B cell (primary cell): ENCODE measurements around the gene YBEY. TPM values are rescaled to one million over a fixed set of nuclear protein-coding genes. Genes with fewer than 3 reads are reported as not detected.

Experiments
- ATAC-seq: fragments of 200-7000 bp; cut with Tn5 transposase; one replicate; pipeline ENCODE4 v1.10.0; 2021; ENCODE audit warnings: low read depth, mild to moderate bottlenecking, moderate number of reproducible peaks, moderate library complexity
- CTCF ChIA-PET: fragments of 350-600 bp; sonication (Branson Sonifier 250); formaldehyde crosslinking; loops from one replicate; lab custom pipeline; 2021; ENCODE audit warnings: antibody characterized with exemption, inconsistent platforms; lab: Charles Lee
- POLR2A ChIA-PET: fragments of 350-600 bp; sonication (Branson Sonifier 250); formaldehyde crosslinking; loops from one replicate; lab custom pipeline; 2021; ENCODE audit warnings: antibody characterized with exemption; lab: Charles Lee
- DNase-seq: peaks from one replicate; pipeline ENCODE4 v3.0.0; 2013
- H2AFZ ChIP-seq: 2 replicates; pipeline ENCODE4 v1.6.1; 2012; ENCODE audit warnings: mild to moderate bottlenecking, low read depth, low read length; ENCODE audit not compliant: insufficient read depth, poor library complexity, severe bottlenecking
- H3K27ac ChIP-seq, 2 donors: 1 replicate in 1 of 2; 2 replicates in 1 of 2; pipeline ENCODE4 v1.5.1; 2012 to 2013; ENCODE audit warnings: low read length in 2 of 2, mild to moderate bottlenecking in 2 of 2, moderate library complexity in 1 of 2
- H3K27me3 ChIP-seq, 4 experiments: fragments of 200-600 bp in 1 of 4; sonication (generic) in 1 of 4; replicated peaks in 1 of 4; 1 replicate in 2 of 4; 2 replicates in 2 of 4; pipeline versions ENCODE4 v1.6.1 to v1.7.0; 2013 to 2016; ENCODE audit warnings: low read length in 3 of 4, mild to moderate bottlenecking in 2 of 4, mixed read lengths in 1 of 4, moderate library complexity in 1 of 4; ENCODE audit not compliant: insufficient read depth in 4 of 4, control insufficient read depth in 3 of 4; ENCODE audit errors: control extremely low read depth in 1 of 4
- H3K36me3 ChIP-seq, 2 experiments: replicated peaks in 1 of 2; 1 replicate in 1 of 2; 2 replicates in 1 of 2; pipeline versions ENCODE4 v1.6.1 to v1.7.1; 2013; ENCODE audit warnings: low read length in 1 of 2; ENCODE audit not compliant: insufficient read depth in 2 of 2, control insufficient read depth in 1 of 2; ENCODE audit errors: control extremely low read depth in 1 of 2, extremely low read depth in 1 of 2
- H3K4me1 ChIP-seq, 2 donors: fragments of 200-600 bp in 1 of 2; sonication (generic) in 1 of 2; 1 replicate in 1 of 2; 2 replicates in 1 of 2; pipeline versions ENCODE4 v1.5.1 to v1.6.1; 2013 to 2017; ENCODE audit warnings: low read length in 2 of 2; ENCODE audit not compliant: control insufficient read depth in 2 of 2, insufficient read depth in 2 of 2
- H3K4me2 ChIP-seq: replicated peaks from 2 replicates; pipeline ENCODE3; 2012; ENCODE audit warnings: mild to moderate bottlenecking, low read depth, low read length; ENCODE audit not compliant: poor library complexity, severe bottlenecking
- H3K4me3 ChIP-seq, 5 experiments: fragments of 200-600 bp in 1 of 5; sonication (generic) in 1 of 5; 1 replicate in 3 of 5; 2 replicates in 2 of 5; pipeline versions ENCODE4 v1.5.1 to v1.7.0; 2011 to 2016; ENCODE audit warnings: low read length in 4 of 5, mild to moderate bottlenecking in 4 of 5, low read depth in 2 of 5, control low read depth in 1 of 5, moderate library complexity in 1 of 5; ENCODE audit not compliant: insufficient read depth in 1 of 5; ENCODE audit errors: control extremely low read depth in 1 of 5, extremely low read depth in 1 of 5
- H3K79me2 ChIP-seq: fragments of 200-600 bp; sonication (generic); one replicate; pipeline ENCODE4 v1.6.0; 2016; ENCODE audit warnings: low read length; ENCODE audit not compliant: control insufficient read depth, insufficient read depth
- H3K9ac ChIP-seq: fragments of 200-600 bp; sonication (generic); 2 replicates; pipeline ENCODE4 v1.6.1; 2017; ENCODE audit warnings: mild to moderate bottlenecking, low read length, moderate library complexity
- H3K9me3 ChIP-seq, 3 donors: one replicate each; pipeline versions ENCODE4 v1.6.1 to v1.7.1; 2013; ENCODE audit warnings: low read length in 2 of 3; ENCODE audit not compliant: control insufficient read depth in 2 of 3, insufficient read depth in 1 of 3; ENCODE audit errors: control extremely low read depth in 1 of 3
- H4K20me1 ChIP-seq: 2 replicates; pipeline ENCODE4 v1.6.0; 2012; ENCODE audit warnings: mild to moderate bottlenecking, low read length; ENCODE audit not compliant: insufficient read depth, control insufficient read depth, poor library complexity, severe bottlenecking
- H3K27ac Mint-ChIP-seq: one replicate; pipeline ENCODE4 v1.8.0; 2021; ENCODE audit warnings: mixed read lengths
- H3K27me3 Mint-ChIP-seq: one replicate; pipeline ENCODE4 v1.8.0; 2021; ENCODE audit warnings: mixed read lengths
- H3K4me1 Mint-ChIP-seq: one replicate; pipeline ENCODE4 v1.8.0; 2021; ENCODE audit warnings: mixed read lengths
- H3K4me3 Mint-ChIP-seq: one replicate; pipeline ENCODE4 v1.8.0; 2021; ENCODE audit warnings: mixed read lengths
- H3K9me3 Mint-ChIP-seq: one replicate; pipeline ENCODE4 v1.8.0; 2022; ENCODE audit warnings: mixed read lengths; ENCODE audit not compliant: insufficient read depth
- CTCF ChIP-seq: fragments of 200-600 bp; IDR thresholded peaks from one replicate; pipeline ENCODE4 v1.8.0; 2022; ENCODE audit warnings: antibody characterized with exemption, mild to moderate bottlenecking
- EZH2 ChIP-seq: IDR thresholded peaks from 2 replicates; pipeline ENCODE4 v1.6.1; 2012; ENCODE audit warnings: borderline replicate concordance, low read depth, mild to moderate bottlenecking, moderate library complexity, low read length; ENCODE audit not compliant: insufficient read depth, poor library complexity, severe bottlenecking
- WGBS: methylation state at CpG from one replicate; pipeline ENCODE4 v1.1.5; 2013; ENCODE audit warnings: missing lambda C conversion rate; ENCODE audit not compliant: insufficient coverage; 5-methylcytosine and 5-hydroxymethylcytosine counted together
- intact Hi-C: fragments of 100-400 bp; cut with micrococcal nuclease; formaldehyde crosslinking; loops from one replicate; pipeline ENCODE4 v1.10.0; 2022
- polyA plus RNA-seq: library from polyadenylated mRNA; depleted of rRNA; stranded (reverse); fragments of >200 nt; gene quantifications from 2 replicates; pipeline ENCODE4 v1.2.3, GENCODE V29; 2012
- total RNA-seq, 2 donors: library from RNA; stranded (reverse); fragments of 120-200 nt in 1 of 2; gene quantifications; 1 replicate in 1 of 2; 2 replicates in 1 of 2; pipeline versions ENCODE4 v1.2.3 to v1.2.4, GENCODE V29; 2013 to 2022

The YBEY gene
- total and polyA plus RNA-seq, 2 donors (not counting 1 experiment from before 2014, with no cell fraction given) = 15.0 to 21.6 TPM

DNA sequence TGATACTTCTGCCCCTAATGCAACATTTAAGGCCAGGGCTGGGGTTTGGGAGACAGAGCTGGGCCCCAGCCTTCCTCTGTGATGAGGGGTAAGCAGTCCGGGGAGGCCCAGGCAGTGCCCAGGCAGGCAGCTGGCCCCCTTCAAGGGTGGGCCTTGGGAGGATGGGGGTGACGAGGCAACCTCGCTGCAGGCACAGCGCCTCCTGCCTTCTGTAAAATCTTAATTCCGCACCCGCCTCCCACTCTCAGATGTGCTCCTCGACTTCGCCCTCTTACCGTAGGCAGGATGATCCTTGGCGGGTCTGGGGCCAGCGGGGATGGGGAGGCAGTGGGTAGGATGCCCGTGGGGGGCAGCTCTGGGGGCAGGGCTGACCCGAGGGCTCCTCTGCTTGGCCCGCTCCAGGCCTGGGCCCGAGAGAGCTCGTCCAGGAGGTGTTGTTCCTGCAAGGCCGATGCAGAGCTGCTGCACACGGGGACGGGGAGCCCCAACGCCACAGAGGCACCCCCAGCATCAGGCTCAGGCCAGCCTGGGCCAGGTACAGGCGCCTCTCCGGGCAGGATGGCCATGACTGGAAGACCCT is 28.4 kb downstream of the YBEY start:
- ChIA-PET CTCF (no interaction called here), POLR2A (no interaction called here)
- Histone ChIP-seq H3K4me3 (no peak overlapping the region), H3K27me3 (no peaks in the 10 kb centered on the region), H3K27ac (no peak overlapping the region), H3K4me2 (no peak overlapping the region), H2AFZ (no peak overlapping the region), H3K4me1 (no peaks in the 10 kb centered on the region), H3K9me3 (no peaks in the 10 kb centered on the region), H4K20me1 (no peaks in the 10 kb centered on the region), H3K79me2 (peaks cover 8% of the 10 kb centered on the region), H3K36me3 (no peaks in the 10 kb centered on the region), H3K9ac (no peak overlapping the region)
- no peaks in the 10 kb centered on the region for H3K9me3 Mint-ChIP-seq
- intact Hi-C loops = no loop called here
- no peaks in the 10 kb centered on the region for H3K27me3 Mint-ChIP-seq
- no peaks in the 10 kb centered on the region for H3K4me1 Mint-ChIP-seq
- no peak overlapping the region for H3K27ac Mint-ChIP-seq
- no peak for TF ChIP-seq CTCF
- no peak for TF ChIP-seq EZH2
- ATAC-seq (no peak), DNase-seq (no peak)
- 98% methylated on average over 21 of the region's 22 CpGs for WGBS
- H3K4me3 Mint-ChIP-seq = no peak overlapping the region

DNA sequence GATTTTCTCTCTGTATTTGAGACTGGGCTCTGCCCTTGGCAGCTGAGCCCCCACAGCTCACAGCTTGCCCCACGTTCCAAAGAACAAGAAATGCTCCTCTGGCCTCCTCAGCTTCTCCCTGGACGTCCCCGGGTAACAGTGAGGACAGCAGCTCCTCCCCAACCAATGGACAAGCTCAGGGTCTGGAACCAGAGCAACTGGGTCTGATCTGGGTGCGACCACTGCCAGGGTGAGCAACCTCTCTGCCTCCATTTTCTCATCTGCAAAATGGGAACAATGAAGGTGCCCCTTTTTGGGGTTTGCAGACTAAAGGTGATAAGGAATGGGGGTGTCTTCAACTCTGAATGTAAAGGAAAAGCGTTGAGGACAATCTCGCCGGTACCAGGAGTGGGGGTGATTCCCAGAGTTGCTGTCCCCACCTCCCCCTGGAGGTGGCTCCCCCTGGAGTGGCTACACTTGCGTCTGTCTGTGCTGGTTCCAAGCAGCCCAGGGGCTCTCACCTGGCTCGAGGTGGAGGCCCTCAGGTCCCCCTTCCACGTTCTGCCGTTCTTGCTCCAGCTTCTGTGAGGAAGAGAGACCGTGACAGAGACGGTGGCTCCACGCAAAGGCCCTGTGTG is 30.7 kb downstream of the YBEY start:
- peaks cover 0 to 3% of the 10 kb centered on the region in 2 donors for H3K4me1 ChIP-seq
- ChIA-PET POLR2A (no interaction called here), CTCF (no interaction called here)
- no peak overlapping the region for H3K4me3 ChIP-seq
- H3K9me3 Mint-ChIP-seq = no peaks in the 10 kb centered on the region
- H2AFZ ChIP-seq = no peak overlapping the region
- H3K9me3 ChIP-seq = no peaks in the 10 kb centered on the region
- TF ChIP-seq CTCF = no peak
- no peak for TF ChIP-seq EZH2
- intact Hi-C loops = no loop called here
- WGBS = 96% methylated on average over 13 of the region's 14 CpGs
- no peak overlapping the region for H3K27ac Mint-ChIP-seq
- no peak for DNase-seq
- no peaks in the 10 kb centered on the region for H4K20me1 ChIP-seq
- no peak overlapping the region for H3K9ac ChIP-seq
- no peak overlapping the region for H3K27ac ChIP-seq
- no peaks in the 10 kb centered on the region for H3K27me3 ChIP-seq
- peaks cover 11% of the 10 kb centered on the region for H3K79me2 ChIP-seq
- ATAC-seq = no peak
- H3K4me3 Mint-ChIP-seq = no peak overlapping the region
- H3K27me3 Mint-ChIP-seq = no peaks in the 10 kb centered on the region
- no peak overlapping the region for H3K4me2 ChIP-seq
- peaks cover 10% of the 10 kb centered on the region for H3K4me1 Mint-ChIP-seq
- no peaks in the 10 kb centered on the region for H3K36me3 ChIP-seq
